ENCODE measurements around the gene SPTBN1.
A peak's percentile ranks its signal among the peaks of the same experiment; 100 is the strongest.

Gene SPTBN1

DNA sequence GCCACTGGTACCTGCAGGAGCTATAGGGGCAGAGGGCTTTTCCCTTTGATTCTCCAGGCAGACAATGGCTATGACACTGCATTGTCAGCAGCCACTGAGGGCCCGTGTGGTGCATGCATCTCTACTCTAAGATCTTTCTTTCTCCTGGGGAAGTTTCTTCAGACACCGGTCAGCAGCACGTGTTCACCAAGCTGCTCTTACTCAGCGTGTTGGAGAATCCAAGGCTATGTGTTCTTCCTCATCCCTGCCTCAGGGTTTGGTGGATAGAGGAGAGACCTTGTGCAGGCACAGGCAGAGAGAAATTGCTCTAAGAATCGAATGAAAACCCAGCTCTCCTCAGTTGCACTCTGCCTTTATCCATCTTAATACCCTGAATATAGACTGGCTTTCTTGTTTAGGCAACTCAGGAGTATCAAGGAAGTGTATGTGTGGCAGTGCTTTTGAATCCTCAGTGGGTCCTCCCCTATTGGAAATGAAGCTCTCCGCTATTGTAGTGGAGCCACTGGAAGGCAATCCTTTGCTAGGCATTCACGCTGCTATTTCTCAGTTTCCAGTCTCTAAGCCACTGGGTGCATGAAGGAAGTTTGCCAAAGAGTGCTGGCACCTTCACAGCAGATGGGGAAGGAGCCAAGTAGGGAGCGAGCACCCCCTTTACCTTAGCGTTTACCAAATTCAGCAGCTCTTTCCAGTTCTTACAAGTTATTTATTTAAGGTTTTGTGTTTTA, 180.4 kb downstream of the SPTBN1 start:
- DNase-seq: no peak

DNA sequence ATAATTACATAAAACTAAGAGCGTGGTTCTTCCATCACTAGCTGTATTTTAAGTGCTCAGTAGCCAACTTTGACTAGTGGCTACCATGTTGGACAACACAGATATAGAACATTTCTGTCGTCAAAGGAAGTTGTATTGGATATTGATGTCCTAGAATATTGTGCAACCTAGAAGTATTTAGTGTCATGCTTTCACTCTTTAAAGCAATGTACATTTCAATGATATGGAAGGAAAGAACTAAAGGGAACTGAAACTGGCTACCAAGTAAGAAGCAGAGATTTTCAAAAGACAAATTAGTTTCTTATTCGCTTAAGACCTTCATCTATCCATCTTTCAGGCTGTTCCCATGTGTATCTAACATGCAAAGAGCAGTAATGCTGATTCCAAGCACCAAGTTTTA, 182.0 kb downstream of the SPTBN1 start:
- DNase-seq: no peak

DNA sequence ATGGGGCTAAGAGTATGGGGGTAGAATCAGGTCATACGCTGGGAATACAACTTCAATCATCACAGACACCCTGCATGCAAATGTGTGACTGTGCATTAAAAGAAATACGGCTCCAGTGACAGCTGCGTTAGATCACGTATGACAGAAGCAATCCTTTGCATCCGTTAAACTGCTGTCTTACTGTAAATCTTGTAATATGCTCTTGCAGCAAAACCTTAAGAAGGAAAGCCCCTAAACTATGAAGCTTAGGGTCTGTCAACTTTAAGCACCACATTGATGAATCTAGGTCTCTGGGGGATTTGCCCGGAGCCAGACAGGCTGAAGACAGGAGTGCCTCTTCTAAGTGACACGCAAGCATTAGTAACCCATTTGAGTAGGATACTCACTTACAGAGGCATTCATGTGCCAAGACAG, 182.7 kb downstream of the SPTBN1 start:
- no peak for DNase-seq

GRCh38 chr2:54639609-54640008, 183.5 kb downstream of the SPTBN1 start:
- DNase-seq: no peak

DNA sequence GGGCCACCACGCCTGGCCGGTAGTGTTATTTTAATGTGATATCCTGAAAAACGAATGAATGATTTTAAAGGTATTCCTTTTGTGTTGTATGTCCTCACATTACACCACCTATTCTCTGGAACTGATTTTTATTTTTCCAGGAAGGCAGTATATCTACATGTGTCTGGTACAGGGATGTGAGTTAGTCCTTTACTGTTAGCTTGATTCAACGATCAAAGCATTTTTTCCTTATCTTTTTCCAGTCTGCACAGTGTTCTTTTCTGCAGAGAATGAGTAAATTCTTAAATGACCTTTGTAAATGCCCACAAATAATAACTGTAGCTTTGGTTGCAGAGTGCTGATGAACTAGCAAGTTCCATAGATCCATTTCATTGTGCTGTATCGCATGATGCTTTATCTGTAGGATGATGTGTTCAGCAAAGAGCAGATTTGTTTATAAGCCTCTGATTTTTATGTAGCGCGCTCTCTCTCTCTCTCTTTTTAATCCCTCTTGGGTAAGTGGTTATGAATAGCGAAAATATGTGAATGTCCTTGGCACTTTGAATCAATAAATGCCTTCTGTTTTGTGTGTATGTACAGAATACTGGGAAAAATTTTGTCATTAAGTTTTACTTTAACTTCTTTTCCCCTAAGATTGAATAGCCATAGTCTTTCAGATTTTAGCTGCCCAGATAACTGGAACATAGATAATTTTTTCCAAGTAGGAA, 184.9 kb downstream of the SPTBN1 start:
- DNase-seq: no peak

GRCh38 chr2:54641988-54642387, 185.9 kb downstream of the SPTBN1 start:
- no peak for DNase-seq

GRCh38 chr2:54642677-54643430, 186.7 kb downstream of the SPTBN1 start:
- no peak for DNase-seq

- no peak for DNase-seq
These were observed 188.1 kb downstream of the SPTBN1 start for GRCh38 chr2:54644236-54644635.

GRCh38 chr2:54646170-54646927, 190.2 kb downstream of the SPTBN1 start:
- no peak for DNase-seq

DNA sequence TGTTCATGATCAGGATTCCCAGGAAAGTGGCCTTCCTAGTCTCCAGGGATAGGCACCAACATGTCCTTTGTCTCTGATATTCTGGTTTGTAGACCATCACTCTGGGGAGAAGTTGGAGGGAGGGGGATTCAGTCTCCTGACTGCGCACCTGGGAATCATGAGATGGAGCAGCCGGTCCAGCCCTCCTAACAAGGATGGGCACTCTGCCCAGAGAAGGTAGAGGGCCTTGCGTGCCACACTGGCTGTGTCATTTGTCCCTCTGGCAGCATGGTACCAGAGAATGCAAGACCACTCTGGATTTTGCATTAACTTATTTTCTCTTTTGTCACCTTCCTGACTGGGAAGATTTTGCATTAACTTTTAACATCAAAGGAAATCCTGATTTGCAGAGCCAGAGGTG, 192.1 kb downstream of the SPTBN1 start:
- DNase-seq: no peak

DNA sequence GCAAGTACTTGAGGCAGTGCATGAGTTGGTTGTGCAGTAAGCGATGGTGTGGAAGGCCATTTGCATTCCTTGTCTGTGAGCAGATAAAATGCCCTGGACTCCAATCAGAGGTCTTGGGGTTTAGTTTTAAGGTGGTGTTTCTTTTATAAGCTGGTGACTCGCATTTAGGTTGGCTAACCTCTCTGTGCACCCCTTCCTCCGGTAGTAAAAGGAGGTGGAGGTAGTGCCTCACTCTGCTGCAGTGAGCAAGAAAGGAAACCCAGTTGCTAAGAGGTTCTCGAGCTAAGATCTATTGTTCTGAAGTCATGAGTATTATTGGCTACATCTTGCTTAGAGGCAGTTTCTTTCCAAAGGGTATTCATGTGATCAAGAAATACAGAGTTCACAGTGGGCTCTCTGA, 193.1 kb downstream of the SPTBN1 start:
- DNase-seq: no peak

DNA sequence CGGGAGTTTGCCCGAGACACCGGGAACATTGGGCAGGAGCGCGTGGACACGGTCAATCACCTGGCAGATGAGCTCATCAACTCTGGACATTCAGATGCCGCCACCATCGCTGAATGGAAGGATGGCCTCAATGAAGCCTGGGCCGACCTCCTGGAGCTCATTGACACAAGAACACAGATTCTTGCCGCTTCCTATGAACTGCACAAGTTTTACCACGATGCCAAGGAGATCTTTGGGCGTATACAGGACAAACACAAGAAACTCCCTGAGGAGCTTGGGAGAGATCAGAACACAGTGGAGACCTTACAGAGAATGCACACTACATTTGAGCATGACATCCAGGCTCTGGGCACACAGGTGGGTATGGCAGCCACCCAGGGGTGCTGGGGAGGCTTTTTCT, 193.5 kb downstream of the SPTBN1 start:
- no peak for DNase-seq

DNA sequence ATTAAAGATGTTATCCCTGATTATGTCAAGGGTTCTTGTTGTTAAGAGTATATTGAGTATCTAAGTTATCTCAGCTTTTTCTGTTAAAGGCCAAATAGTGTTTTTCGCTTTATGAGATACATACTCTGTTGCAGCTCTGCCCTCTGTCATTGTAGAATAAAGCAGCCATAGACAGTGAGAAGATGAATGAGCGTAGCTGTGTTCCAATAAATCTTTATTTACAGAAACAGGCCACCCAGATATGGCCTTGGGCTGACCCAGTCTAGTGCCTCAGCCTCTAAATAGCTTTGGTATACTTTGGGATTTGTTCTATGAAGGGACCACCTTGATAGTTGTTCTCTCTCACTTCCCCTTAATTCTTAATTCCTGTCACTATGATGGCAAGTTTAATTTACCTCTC, 194.5 kb downstream of the SPTBN1 start:
- no peak for DNase-seq

- DNase-seq: no peak
These were observed 195.2 kb downstream of the SPTBN1 start for GRCh38 chr2:54651291-54651690.

- no peak for DNase-seq
These were observed 196.4 kb downstream of the SPTBN1 start for GRCh38 chr2:54652540-54652939.

DNA sequence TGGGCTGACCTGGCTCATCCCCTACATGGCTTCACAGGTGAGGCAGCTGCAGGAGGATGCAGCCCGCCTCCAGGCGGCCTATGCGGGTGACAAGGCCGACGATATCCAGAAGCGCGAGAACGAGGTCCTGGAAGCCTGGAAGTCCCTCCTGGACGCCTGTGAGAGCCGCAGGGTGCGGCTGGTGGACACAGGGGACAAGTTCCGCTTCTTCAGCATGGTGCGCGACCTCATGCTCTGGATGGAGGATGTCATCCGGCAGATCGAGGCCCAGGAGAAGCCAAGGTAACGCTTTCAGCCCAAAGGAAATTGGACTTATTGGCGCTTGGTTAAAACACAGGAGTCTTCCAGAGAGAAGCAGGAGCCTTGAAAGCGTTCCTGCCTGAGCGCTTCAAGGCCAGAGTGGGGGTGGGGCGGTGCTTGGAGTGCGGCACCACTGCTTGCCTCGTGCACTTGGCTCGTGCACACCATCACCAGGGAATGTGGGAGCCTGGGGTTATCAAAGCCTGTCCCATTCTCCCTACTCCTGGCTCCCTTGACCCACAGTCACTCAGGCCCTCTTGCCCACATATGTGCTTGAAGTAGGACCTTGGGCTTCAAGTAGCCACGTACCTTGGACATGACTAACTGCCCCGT, 197.6 kb downstream of the SPTBN1 start:
- DNase-seq: no peak

GRCh38 chr2:54655046-54655809, 199.1 kb downstream of the SPTBN1 start:
- no peak for DNase-seq

- no peak for DNase-seq
These were observed 200.7 kb downstream of the SPTBN1 start for GRCh38 chr2:54656863-54657262.

- peak; percentile 22 for DNase-seq
These were observed 201.5 kb downstream of the SPTBN1 start for GRCh38 chr2:54657664-54658083.

DNA sequence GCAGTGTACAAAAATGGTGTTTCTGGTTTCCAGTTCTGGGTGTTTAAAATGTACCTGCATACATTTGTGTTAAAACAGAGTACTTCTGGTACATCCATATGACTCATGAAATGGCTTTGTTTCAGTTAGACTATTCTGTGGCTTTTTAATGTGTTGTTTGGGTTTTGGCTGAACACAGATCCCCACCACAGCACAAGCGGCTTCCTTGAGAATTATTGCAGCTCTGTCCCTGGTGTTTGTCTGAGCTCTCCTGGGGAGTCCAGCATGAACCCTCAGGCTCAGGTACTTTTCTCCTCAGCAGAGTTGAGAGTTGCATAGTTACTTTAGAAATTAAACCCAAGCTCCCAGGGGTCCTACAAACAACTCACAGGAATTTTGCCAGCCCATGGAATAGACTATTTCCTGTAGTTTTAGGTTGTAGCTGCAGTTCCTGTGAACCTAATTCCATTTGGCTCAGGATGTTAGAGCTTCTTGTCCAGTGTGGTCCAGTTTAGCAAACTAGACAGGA, 202.5 kb downstream of the SPTBN1 start:
- no peak for DNase-seq

DNA sequence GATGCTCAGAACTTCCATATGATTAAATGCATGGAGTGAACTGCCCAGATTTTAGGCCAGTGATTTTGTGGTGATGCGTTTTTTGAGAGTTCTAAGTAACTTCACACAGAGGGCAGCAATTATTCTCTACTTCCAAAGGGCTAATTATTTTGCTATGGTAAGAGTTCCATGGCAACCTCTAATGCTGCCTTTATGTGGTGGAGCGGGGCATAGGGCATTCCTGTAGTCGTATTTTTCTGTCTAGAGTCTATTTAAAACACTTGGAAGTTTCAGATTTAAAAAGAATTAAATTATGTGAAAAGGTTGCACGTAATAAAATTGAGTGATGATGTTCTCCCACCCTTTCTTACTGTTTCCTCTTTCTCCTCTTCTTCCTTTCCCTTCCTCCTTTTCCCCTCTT, 203.4 kb downstream of the SPTBN1 start:
- no peak for DNase-seq

DNA sequence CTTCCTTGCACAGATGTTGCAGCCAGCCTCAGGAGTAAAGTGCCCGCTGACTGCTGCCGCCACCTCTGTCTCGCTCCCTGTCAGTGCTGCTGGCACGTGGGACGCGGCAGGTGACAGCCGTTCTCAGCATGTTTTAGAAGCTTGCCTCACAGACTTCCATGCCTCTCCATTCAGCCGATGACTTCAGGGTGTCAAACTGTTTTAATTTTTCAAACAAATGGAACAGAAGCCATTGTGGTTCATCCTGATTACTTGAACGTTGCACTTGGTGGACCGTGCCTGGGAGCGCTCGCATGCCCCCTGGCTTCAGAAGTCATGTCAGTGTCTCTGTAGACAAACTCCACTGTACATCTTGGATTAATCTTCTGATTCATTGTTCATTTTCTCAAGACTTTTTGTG, 204.6 kb downstream of the SPTBN1 start:
- no peak for DNase-seq

Data from activated CD4-positive, alpha-beta T cell treated with anti-CD3 and anti-CD28 coated beads, Interleukin-2, amount 50 U/mL, for 1 hour (primary cell).